ENCODE data around the gene TNRC6B.

Gene TNRC6B

GRCh38 chr22:40320687-40321086, 143.0 kb downstream of the TNRC6B start:
- in situ Hi-C loops (cut with HindIII; ENCODE audit: low sequenced_read_pairs), result no loop called here

- in situ Hi-C loops (cut with HindIII; ENCODE audit: low sequenced_read_pairs), result no loop called here
Observed at GRCh38 chr22:40322021-40322420, 144.3 kb downstream of the TNRC6B start.

GRCh38 chr22:40322818-40323447, 145.2 kb downstream of the TNRC6B start:
- in situ Hi-C loops (cut with HindIII; ENCODE audit: low sequenced_read_pairs), result no loop called here

- in situ Hi-C loops (cut with HindIII; ENCODE audit: low sequenced_read_pairs), result no loop called here
Observed at GRCh38 chr22:40323681-40324171, 146.0 kb downstream of the TNRC6B start.

- in situ Hi-C loops (cut with HindIII; ENCODE audit: low sequenced_read_pairs), result loop anchor here (5.0 kb wide), 1 partner anchor 32 kb away; no protein-coding TSS in a partner anchor
Observed at GRCh38 chr22:40324468-40325305, 147.0 kb downstream of the TNRC6B start.

- in situ Hi-C loops (cut with HindIII; ENCODE audit: low sequenced_read_pairs), result loop anchor here (5.0 kb wide), 1 partner anchor 33 kb away; no protein-coding TSS in a partner anchor
Observed at GRCh38 chr22:40325315-40325714, 147.6 kb downstream of the TNRC6B start.

GRCh38 chr22:40326905-40327735, 149.4 kb downstream of the TNRC6B start:
- in situ Hi-C loops (cut with HindIII; ENCODE audit: low sequenced_read_pairs), result loop anchor here (5.0 kb wide), 1 partner anchor 35 kb away; no protein-coding TSS in a partner anchor

- in situ Hi-C loops (cut with HindIII; ENCODE audit: low sequenced_read_pairs), result loop anchor here (5.0 kb wide), 1 partner anchor 36 kb away; no protein-coding TSS in a partner anchor
Observed at GRCh38 chr22:40328546-40329456, 151.1 kb downstream of the TNRC6B start.

GRCh38 chr22:40329466-40329865, 151.7 kb downstream of the TNRC6B start:
- in situ Hi-C loops (cut with HindIII; ENCODE audit: low sequenced_read_pairs), result loop anchor here (5.0 kb wide), 1 partner anchor 37 kb away; no protein-coding TSS in a partner anchor

- in situ Hi-C loops (cut with HindIII; ENCODE audit: low sequenced_read_pairs), result no loop called here
Observed at GRCh38 chr22:40330086-40330485, 152.4 kb downstream of the TNRC6B start.

GRCh38 chr22:40330615-40331014, 152.9 kb downstream of the TNRC6B start:
- in situ Hi-C loops (cut with HindIII; ENCODE audit: low sequenced_read_pairs), result no loop called here

- in situ Hi-C loops (cut with HindIII; ENCODE audit: low sequenced_read_pairs), result no loop called here
Observed at GRCh38 chr22:40331706-40332105, 154.0 kb downstream of the TNRC6B start.

- in situ Hi-C loops (cut with HindIII; ENCODE audit: low sequenced_read_pairs), result no loop called here
Observed at GRCh38 chr22:40332319-40332781, 154.6 kb downstream of the TNRC6B start.

- in situ Hi-C loops (cut with HindIII; ENCODE audit: low sequenced_read_pairs), result no loop called here
Observed at GRCh38 chr22:40334060-40334459, 156.3 kb downstream of the TNRC6B start.

GRCh38 chr22:40334899-40335298, 157.2 kb downstream of the TNRC6B start:
- in situ Hi-C loops (cut with HindIII; ENCODE audit: low sequenced_read_pairs), result no loop called here

GRCh38 chr22:40335358-40335757, 157.6 kb downstream of the TNRC6B start:
- in situ Hi-C loops (cut with HindIII; ENCODE audit: low sequenced_read_pairs), result no loop called here

GRCh38 chr22:40340044-40340443, 162.3 kb downstream of the TNRC6B start:
- in situ Hi-C loops (cut with HindIII; ENCODE audit: low sequenced_read_pairs), result no loop called here

GRCh38 chr22:40341604-40342003, 163.9 kb downstream of the TNRC6B start:
- in situ Hi-C loops (cut with HindIII; ENCODE audit: low sequenced_read_pairs), result no loop called here

GRCh38 chr22:40342521-40342920, 164.8 kb downstream of the TNRC6B start:
- in situ Hi-C loops (cut with HindIII; ENCODE audit: low sequenced_read_pairs), result no loop called here

- in situ Hi-C loops (cut with HindIII; ENCODE audit: low sequenced_read_pairs), result no loop called here
Observed at GRCh38 chr22:40345271-40345670, 167.5 kb downstream of the TNRC6B start.

Measured in DLD1 (cell line).